Choroid plexus epithelial cell (primary cell): ENCODE results near the gene LSM3.

ENCODE experiments used
- DNase-seq: peaks from one replicate; pipeline ENCODE4 v3.0.0-alpha.2; 2010; ENCODE audit warnings: low read depth
- H3K4me3 ChIP-seq: 2 replicates; pipeline ENCODE4 v1.5.1; 2011; ENCODE audit warnings: low read depth, mild to moderate bottlenecking, control low read depth, low read length, moderate library complexity
- CTCF ChIP-seq: conservative IDR thresholded peaks from 2 replicates; pipeline ENCODE4 v1.5.1; 2011; ENCODE audit warnings: low read depth, mild to moderate bottlenecking, control low read depth, inconsistent platforms, low read length, moderate library complexity

Gene LSM3

DNA sequence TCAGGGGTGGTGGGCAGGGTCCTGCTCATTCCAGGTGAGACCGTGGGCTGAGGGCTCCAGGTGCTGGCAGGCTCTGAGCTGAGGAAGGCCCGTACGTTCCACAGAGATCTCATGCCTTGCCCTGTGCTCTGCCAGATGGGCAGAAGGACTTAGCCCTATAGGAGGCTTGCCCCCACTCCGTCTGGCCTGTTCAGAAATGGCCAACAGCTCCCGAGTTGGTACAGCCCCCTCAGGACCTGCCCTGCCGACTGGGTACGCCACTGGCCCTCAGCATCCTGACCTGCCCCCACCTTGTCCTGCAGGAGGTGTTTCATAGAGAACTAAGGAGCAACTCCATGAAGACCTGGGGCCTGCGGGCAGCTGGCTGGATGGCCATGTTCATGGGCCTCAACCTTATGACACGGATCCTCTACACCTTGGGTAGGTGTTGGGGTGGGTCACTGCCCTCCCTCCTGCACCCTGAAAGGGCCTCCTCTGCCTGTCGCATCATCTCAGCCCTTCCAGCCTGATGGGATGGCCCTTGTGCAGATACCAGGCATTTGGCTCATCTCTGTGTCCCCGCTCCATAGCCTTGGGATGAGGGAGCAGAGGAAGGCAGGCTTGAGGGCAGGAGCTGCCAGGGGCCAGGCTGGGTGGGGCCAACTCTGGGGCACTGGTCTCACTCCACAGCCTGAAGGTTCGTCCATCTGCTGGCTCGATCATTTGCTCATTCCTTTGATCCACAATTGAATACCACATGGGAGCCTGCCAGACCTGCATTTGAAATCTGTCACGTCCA lies 39.5 kb upstream of the LSM3 start:
- DNase-seq: no peak
- no peak overlapping the region for H3K4me3 ChIP-seq
- TF ChIP-seq CTCF: no peak

DNA sequence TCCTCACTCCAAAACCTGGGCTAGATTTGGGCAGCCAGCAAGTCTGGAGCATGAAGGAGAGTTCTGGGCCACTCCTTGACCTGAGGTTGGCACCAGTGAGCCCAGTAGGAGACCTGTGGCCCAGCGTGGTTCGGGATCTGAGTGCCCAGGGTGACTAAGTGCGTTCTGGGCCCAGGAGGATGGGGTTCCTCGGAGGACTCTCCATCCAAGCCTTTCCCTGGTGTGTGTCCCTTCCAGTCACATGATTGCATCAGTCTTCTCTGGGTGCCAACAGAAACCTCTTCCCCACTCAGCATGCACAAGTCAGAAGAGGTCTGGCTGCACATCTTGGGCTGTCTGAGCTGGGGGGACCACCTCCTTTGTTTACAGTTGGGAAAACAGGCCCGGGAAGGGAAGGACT lies 38.8 kb upstream of the LSM3 start:
- DNase-seq: no peak
- no peak overlapping the region for H3K4me3 ChIP-seq
- no peak for TF ChIP-seq CTCF

- no peak for DNase-seq
- no peak for TF ChIP-seq CTCF
- H3K4me3 ChIP-seq: no peak overlapping the region
Observed at GRCh38 chr3:14140668-14141067, 37.9 kb upstream of the LSM3 start.

DNA sequence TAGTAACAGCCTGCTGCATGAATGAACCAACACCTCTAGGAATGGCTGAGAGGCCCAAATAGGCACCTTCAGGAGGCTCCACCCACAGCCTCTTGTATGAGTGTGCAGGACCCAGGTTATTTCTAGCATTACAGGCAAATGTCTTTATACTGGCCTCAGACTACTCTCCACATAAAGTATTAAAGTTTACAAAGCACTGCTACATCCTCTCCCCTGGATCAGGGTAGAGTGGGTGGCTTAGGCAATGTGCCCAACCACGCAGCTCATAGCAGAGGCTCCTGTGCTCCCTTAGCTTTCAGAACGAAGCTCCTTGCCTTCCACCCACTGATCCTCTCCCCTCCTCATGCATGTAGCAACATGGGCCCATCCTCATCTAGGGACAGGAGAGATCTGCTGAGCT lies 37.5 kb upstream of the LSM3 start:
- no peak overlapping the region for H3K4me3 ChIP-seq
- TF ChIP-seq CTCF: no peak
- DNase-seq: no peak

DNA sequence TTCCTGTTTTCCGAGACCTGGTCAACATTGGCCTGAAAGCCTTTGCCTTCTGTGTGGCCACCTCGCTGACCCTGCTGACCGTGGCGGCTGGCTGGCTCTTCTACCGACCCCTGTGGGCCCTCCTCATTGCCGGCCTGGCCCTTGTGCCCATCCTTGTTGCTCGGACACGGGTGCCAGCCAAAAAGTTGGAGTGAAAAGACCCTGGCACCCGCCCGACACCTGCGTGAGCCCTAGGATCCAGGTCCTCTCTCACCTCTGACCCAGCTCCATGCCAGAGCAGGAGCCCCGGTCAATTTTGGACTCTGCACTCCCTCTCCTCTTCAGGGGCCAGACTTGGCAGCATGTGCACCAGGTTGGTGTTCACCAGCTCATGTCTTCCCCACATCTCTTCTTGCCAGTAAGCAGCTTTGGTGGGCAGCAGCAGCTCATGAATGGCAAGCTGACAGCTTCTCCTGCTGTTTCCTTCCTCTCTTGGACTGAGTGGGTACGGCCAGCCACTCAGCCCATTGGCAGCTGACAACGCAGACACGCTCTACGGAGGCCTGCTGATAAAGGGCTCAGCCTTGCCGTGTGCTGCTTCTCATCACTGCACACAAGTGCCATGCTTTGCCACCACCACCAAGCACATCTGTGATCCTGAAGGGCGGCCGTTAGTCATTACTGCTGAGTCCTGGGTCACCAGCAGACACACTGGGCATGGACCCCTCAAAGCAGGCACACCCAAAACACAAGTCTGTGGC lies 36.8 kb upstream of the LSM3 start:
- no peak overlapping the region for H3K4me3 ChIP-seq
- no peak for DNase-seq
- no peak for TF ChIP-seq CTCF

- no peak for TF ChIP-seq CTCF
- no peak overlapping the region for H3K4me3 ChIP-seq
- no peak for DNase-seq
Observed at GRCh38 chr3:14142567-14143270, 35.9 kb upstream of the LSM3 start.
